EH (cell line): Measurements from ENCODE around the gene ABCA10.

Experiments
- DNase-seq: peaks from one replicate; pipeline ENCODE4 v3.0.0-alpha.2; 2015; ENCODE audit warnings: low read depth

The ABCA10 gene

GRCh38 chr17:69164206-69164605 is 64.4 kb downstream of the ABCA10 start:
- DNase-seq: no peak

GRCh38 chr17:69159418-69159817 is 69.2 kb downstream of the ABCA10 start:
- no peak for DNase-seq

DNA sequence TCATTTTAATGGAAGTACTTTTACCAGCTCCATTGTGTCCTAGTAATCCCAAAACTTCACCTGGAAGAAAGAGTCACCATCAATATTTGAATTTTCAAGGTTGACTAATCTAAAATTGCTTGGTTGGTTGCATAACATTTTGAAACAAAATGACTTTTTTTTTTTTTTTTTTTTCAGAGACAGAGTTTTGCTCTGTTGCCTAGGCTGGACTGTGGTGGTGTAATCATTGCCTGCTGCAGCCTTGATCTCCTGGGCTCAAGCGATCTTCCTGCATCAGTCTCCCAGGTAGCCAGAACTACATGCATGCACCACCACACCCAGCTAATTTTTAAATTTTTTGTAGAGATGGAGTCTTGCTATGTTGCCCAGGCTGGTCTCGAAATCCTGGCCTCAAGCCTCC is 74.4 kb downstream of the ABCA10 start:
- no peak for DNase-seq

GRCh38 chr17:69150333-69150732 is 78.3 kb downstream of the ABCA10 start:
- DNase-seq: no peak

DNA sequence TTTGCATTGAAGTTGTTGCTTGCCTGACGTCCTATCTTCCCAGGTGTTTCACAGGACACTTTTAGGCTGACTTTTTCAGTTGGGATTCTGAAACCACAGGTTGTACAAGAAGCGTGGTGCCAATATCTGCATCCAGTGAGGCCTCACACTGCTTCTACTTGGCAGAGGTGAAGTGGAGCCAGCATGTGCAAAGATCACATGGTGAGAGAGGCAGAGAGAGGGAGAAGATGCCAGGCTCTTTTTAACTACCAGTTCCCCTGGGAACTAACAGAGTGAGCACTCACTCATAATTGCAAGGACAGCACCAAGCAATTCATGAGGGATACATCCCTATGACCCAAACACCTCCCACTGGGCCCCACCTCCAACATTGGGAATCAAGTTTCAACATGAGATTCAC is 81.2 kb downstream of the ABCA10 start:
- no peak for DNase-seq

DNA sequence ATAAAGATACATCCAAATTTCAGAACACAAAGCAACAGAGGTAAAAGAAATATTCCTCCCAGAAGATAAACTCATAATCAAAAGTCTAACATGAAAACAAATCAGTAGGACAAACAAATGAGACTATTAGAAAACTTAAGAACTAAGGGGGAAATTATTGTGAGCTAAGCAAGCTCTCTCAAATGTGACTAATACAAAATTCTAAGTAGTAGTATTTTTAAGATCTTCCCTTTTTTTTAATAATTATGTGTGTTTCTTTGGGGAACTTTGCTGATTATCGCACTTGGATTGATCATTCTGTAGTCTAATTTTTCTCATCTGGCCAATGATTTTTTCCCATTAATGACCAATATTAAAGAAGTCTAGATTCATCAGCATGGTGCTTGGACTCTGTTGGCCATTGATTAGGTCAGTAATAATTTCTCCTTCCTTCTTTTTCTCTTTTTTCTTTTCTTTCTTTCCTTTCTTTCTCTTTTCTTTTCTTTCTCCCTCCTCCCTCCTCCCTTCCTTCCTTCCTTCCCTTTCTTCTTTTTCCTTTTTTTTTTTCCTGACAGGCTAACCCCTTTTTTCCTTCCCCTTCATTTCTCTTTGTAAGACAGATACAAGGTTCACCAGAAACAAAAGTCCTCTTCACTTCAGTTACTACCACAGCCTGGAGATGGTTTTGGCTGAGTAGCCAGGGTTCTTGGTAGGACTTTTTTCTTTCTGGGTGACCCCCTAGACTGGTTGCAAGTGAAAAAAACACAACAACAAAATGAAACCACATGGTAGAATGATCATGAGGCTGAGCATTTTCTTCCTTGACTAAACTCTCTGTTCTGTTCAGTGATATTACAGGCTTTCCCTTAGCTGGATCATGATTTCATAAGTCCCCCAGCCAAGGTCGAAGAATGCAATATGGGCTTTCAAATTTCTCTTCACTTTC is 84.0 kb downstream of the ABCA10 start:
- DNase-seq: no peak

GRCh38 chr17:69143683-69144231 is 84.9 kb downstream of the ABCA10 start:
- no peak for DNase-seq

- no peak for DNase-seq
Observed at GRCh38 chr17:69143151-69143550, 85.5 kb downstream of the ABCA10 start.

DNA sequence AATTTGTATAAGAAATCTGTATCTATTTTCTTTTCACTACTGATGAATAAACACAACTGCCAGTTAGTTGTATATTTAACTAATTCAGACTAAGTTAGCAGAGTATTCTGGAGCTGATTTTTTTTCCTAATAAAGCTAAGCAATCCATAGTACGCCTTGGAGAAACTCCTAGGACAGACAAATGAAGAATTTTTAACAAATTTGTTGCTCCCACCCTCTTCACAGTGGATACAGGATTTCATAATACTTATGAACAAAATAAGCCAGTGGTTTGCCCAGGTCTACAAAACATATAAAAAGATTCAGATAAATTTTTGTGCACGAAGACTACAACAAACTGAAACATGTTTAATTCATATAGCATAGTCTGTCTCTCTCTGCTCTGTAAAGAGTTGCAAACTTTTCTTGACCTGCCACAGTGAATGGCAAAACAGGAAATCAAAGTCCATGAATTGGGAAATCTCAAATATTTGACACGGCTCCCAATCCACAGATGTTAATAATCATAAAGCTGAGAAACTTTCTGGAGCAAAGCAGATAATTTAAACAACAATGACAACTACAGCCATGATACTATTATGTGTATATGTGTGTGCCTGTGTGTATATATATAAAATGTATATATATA is 86.3 kb downstream of the ABCA10 start:
- DNase-seq: peak; percentile 29

- peak; percentile 5 for DNase-seq
Observed at GRCh38 chr17:69141431-69142174, 87.0 kb downstream of the ABCA10 start, which contains the start of gene ABCA6. TSS of gene ABCA6 (minus strand) at chr17:69141895. CDS start at chr17:69140703, 1,192 bp downstream.

GRCh38 chr17:69134112-69134511 is 94.5 kb downstream of the ABCA10 start:
- DNase-seq: no peak

DNA sequence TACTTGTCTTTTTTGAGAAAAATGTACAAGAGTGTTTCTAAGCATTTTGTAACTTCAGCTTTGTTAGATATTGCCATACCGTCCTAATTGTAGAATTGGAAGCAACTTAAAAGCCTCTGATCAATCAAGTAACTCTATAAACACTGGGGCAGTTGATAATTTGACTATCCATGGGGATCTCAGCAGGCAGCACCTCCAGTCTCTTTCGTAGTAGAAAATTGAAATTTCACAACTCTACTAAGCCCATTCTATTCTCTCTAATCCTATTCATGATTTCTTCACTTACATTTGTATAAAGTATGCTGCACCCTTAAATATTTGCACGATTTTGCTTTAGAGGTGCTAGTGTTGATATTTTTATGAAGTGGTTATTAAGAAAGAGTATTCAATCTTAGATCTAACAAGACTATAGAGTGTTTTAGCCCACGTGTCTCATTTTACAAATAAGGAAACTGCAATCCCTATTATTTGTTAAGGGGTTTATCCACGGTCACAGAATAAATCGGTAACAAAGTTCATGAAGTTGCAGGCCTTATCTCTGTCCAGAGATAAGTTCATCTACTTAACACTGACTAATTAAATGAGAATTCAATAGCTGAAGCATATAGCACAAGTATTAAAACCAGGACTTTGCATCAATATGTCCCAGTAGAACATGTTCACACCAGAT is 97.9 kb downstream of the ABCA10 start:
- DNase-seq: no peak

GRCh38 chr17:69123626-69124025 is 105.0 kb downstream of the ABCA10 start:
- DNase-seq: no peak

GRCh38 chr17:69122065-69122464 is 106.6 kb downstream of the ABCA10 start:
- no peak for DNase-seq

DNA sequence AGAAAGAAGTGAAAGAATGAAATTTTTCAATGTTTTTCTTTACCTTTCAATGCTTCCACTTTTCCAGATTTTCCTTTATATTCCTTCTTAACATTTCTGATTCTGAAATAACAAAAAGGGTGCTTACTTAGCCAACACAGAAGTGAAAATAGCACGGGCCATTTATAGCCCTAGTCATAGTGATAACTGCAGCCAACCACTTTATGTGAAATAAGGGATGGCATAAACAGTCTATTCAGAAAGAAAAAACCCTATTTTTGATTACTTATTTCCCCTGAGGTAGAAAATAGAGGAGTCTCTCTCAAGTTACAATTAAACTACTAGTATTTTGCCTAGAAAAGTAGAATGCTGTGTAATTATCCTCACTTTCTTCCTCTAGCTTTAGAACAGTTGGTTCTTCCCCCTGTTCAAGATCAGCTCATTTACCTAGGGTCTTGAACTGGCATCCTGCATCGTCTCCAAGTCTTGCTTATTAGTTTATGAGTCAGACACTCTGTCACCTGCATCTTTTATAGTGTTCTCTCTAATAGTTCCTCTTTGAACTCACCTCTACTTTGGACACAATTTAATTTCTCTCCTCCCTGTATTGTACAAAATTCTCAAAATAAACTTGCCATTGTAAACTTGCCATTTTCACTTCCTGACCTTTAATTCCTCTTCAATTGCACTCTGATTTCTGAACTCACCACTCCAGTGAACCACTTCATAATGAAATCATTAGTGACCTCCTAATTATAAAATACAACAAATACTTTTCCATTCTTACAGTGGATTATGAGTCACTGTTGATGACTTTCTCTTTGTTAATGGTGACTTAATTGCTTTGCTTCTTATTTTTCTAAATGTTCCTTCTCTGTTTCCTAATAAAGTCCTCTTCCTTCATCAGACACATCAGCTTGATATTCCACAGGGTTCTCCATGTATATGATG is 110.5 kb downstream of the ABCA10 start:
- DNase-seq: no peak

DNA sequence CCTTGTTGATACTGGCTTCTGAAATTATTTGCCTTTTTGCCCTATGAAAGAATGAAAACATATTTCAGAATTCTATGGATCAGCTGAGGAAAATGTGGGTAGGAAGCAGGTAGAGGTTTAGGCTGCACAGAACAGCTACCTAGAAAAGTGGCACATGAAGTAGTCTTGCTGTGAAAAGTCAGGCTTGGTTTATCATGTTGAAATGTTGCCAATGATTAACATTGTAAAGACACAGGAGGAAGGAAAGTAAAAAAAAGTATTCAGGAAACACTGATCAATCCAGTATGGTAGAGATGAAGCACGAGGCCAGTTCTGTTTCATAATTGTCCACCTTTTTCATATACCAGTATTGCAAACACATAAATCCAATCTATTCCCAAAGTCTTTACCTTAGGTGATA is 116.8 kb downstream of the ABCA10 start:
- no peak for DNase-seq

DNA sequence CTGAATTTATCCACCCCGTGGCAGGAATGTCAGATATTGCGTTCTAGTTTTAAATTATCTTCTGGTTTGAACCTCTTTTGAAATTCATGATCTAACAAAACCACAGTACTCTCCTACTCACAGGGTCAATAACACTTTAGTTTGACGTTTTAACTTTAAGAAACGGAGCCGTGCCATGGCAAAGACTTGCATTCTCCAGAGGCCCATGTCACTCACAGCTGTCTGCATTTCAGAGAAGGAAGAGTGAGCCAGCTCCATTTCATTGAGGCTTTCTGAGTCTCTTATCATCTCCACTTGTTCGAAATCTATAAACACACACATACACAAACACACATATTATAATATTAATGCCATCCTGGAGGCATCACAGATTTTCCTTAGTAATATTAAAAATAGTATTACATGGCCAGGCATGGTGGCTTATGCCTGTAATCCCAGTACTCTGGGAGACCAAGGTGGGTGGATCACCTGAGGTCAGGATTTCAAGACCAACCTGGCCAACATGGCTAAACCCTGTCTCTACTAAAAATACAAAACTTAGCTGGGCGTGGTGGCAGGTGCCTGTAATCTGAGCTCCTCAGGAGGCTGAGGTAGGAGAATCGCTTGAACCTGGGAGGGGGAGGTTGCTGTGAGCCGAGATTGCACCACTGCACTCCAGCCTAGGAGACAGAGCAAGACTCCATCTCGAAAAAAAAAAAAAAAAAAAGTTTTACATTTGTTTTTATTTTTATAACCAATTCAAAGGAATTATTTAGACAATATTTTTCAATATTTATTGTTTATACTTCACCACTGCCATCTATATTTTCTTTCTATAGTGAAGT is 122.5 kb downstream of the ABCA10 start:
- no peak for DNase-seq

GRCh38 chr17:69103557-69104233 is 124.9 kb downstream of the ABCA10 start:
- DNase-seq: no peak

- DNase-seq: no peak
Observed at GRCh38 chr17:69098625-69099024, 130.0 kb downstream of the ABCA10 start.
